GM20431 (cell line): ENCODE data around the gene SLC30A2.

Source experiments
- in situ Hi-C: fragments of 300-500 bp; cut with MseI, MboI; formaldehyde crosslinking; loops from one replicate; pipeline ENCODE4 v1.15.0; 2020; ENCODE audit warnings: low sequenced_read_pairs; ENCODE audit not compliant: unreplicated experiment

The SLC30A2 gene

DNA sequence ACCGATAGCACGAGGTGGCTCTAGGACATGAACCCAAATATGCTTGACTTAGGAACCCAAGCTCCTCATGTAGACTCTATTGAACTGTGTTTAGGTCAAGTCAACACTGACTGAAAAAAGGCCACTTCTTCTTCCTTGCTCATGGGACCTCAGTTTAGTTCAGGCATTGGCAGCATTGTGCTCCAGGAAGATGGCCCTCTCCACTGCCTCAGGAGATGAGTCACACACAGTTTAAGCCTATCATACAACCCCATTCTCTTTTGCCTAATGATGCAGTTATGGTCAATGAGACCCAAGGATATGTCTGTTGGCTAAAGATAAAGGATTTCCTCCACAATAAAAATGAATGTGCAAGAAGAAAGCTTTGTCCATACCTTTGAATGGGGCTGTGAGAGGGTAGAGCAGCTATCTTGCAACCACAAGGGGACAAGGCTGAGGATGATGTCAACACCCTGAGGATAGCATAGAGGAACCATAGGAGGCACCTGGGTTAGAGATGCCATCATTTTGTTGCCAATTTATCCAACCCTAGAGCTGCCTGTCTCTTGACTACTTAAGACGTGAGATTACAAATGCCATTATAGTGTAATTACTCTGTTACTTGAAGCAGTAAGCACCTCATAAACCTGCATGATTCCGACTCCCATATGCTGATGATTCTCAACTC is 24.5 kb upstream of the SLC30A2 start:
- in situ Hi-C loops, result no loop called here

DNA sequence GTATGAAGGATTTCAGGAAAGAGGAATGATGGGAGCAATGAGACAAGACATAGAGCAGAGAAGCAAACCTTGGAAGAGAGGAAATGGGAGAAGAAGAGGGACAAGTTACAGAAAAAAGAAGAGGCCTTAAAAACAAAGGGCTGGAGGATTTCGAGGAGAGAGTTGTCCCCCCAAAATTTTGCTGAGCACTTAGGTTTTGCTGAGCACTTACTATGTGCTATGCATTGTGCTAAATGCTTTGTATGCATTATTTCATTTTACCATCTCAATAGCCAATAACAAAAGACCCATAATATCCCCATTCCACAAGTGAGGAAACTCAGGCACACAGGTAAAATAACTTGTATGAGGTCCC is 24.0 kb upstream of the SLC30A2 start:
- in situ Hi-C loops, result no loop called here

DNA sequence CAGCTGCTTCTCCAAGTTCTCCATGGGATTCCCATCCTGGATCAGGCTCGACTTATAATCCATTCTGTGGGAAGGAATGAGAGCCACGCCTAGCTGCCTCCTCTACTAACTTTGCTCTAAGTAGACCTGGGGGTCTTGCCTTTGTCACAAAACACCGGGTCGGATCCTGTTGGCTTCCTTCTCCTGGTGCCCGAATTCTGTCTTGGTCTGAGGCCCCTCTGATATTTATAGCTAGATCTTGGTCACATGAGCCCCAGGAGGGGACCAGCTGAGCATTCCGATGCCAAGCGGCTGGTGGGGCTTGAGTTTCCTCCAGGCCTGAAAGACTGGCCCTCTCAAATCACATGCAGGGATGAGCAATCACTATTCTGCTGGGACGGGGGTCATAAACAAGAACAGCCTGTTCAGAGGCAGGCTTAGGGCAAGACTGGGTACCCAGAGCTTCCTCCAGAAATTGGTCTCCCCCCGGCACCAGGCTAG is 21.6 kb upstream of the SLC30A2 start, which contains the start of gene TRIM63:
Gene TRIM63, minus strand, starts transcription at position 199 of the 480 bp plus-strand sequence. Its CDS starts 136 bp downstream, at position 63.
- in situ Hi-C loops, result no loop called here

DNA sequence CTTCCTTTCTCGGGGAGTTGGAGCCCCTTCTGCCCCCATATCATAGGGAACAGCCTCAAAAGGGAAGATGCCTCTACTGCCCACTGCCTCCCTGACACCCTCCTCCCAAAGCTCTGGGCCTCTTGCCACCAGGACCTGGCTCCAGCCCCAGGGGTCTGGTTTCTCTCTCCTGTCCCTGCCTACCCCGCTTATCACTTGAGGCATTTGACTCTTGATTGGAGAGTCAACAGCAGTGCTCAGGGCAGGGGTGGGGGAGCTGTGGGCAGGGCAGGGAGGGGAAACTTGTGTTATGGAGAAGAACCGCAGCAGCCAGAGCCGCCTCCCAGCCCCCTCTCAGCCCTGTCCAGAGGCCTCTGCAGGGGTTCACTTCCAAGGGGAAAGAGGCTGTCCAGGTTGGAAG is 20.9 kb upstream of the SLC30A2 start:
- in situ Hi-C loops, result no loop called here

DNA sequence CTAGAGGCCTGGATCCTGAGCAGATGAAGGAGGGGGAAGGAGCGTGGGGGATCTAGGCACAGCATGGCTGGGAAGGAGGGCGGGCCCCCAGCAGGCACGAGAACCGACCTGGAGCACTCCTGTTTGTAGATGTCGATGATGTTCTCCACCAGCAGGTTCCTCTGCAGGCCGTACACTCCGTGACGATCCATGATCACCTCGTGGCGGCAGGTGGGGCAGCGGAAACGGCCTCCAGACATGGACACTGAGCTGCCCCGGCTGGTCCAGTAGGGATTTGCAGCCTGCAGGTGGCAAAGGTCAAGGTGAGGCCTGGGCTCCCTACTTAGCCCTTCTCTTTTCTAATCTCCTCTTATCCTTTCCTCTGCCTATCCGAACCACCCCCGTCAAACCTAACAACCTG is 20.2 kb upstream of the SLC30A2 start:
- in situ Hi-C loops, result no loop called here

DNA sequence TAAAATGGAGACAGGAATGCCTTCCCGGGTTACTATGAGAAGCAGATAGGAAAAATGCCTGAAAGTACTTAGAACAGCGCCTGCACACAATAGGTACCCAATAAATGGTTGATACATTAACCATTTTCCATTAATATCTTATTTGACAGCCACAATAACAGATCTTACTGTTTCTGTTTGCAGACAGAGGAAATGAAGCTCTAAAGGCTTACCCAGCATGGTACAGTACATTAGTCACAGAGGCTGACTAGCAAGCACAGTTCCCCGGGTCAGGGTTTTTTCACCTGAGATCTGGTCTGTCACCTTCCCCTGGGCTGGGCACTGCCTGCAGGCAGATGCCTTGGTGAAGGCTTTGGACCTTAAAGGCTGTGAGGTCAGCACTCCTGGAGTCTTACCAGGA is 18.6 kb upstream of the SLC30A2 start:
- in situ Hi-C loops, result no loop called here

DNA sequence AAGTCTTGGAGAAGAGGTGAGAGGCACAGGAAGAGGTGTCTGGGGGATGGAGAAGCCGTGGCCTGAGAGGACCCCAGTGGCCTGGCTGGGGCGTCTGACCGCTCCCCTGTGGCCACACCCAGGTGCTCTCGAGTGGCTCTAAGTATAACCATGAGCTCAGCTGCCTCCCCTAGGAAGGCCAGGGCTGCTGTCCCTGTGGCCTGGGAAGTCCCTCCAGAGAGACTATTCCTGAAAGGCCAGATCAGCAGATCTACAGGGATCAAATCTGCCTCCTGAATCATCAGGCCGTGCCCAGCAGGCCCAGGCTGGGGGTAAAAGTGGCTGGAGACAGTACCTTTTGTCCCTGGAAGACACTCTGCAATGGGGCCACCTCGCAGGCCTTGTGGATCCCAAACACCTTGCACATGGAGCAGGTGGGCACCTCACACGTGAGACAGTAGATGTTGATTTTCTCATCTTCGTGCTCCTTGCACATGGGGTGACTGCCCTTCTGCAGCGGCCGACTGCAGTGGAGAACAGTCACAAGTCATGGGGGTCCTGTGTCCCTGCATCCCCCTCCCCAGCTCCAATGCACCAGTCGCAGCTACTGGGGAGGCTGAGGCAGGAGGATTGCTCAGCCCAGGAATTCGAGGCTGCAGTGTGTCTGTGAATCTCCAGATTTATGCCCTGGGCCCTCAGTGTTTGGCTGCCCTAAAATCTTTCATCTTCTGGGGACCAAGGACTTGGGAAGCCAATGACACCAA is 15.1 kb upstream of the SLC30A2 start:
- in situ Hi-C loops, result no loop called here

DNA sequence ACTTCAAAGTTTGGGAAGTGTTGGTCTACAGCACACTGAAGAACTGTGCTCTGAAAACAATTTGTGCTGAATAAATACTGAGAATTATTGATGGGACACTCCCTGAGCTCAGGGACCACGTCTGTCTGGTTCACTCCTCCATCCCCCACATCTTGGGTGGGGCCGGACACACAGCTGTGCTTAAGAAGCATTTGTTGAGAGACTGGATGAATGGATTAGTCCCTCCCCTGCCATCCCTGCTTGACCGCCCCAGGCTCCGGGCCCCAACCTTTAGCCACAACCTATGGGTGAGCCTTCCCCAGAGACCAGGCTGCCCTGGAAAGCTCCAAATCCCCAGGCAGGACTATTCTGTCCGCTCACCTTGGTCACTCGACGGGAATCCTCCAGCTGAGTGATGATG is 14.0 kb upstream of the SLC30A2 start:
- in situ Hi-C loops, result no loop called here

DNA sequence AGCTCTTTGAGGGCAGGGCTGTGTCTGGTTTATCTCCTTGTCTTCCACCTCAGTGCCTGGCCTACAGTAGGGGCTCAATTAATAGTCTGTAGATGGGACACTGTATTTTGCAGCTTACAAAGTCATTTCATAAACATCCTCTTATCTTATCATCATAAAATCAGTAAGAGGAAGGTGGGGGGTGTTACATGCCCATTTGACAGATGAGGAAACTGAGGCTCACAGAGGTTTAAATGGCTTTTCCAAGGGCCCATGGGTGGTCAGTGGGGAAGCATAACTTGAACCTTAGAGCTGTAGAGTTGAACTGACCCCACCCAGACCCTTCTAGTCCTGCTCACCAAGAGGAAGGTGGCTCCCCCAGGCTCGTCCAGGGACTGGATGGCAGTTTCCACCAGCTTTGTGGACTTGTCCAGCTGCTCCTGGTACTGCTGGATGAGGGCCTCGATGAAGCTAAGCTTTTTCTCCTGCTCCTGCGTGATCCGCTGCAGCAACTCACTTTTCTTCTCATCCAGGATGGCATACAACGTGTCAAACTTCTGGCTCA is 12.2 kb upstream of the SLC30A2 start:
- in situ Hi-C loops, result no loop called here

DNA sequence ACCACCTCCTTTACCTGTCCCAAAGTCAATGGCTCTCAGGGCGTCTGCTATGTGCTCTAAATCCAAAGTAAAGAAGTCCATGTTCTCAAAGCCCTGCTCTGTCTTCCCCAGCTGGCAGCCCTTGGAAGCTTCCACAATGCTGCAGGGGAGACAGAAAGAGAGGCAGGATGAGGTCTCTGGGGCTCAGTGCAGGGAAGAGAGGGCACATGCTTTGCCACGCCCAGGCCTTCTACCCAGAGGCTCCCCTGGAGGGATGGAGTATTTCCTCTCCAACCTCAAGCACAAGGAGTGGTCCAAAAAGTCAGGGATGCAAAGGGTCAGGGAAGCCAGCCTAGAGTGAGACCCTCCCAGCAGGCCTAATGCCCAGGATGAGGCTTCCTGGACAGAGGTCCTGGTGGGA is 11.3 kb upstream of the SLC30A2 start:
- in situ Hi-C loops, result no loop called here

DNA sequence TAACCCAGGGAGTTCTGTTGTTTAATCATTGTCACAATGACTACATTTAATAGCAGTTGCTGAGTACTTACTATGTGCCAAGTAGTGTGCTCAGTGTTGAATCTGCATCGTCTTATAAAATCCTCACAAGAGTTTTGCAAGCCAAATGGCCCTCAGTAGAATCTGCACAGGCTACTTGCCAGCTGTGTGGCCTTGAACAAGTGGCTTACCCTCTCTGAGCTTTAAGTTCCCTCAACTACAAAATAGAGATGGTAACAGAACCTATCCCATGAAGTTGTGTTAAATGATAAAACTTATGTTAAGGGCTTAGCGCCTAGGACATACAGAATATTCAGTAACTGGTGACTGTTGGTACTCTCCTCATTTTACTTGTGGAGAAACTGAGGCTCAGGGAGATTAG is 9.1 kb upstream of the SLC30A2 start:
- in situ Hi-C loops, result no loop called here

DNA sequence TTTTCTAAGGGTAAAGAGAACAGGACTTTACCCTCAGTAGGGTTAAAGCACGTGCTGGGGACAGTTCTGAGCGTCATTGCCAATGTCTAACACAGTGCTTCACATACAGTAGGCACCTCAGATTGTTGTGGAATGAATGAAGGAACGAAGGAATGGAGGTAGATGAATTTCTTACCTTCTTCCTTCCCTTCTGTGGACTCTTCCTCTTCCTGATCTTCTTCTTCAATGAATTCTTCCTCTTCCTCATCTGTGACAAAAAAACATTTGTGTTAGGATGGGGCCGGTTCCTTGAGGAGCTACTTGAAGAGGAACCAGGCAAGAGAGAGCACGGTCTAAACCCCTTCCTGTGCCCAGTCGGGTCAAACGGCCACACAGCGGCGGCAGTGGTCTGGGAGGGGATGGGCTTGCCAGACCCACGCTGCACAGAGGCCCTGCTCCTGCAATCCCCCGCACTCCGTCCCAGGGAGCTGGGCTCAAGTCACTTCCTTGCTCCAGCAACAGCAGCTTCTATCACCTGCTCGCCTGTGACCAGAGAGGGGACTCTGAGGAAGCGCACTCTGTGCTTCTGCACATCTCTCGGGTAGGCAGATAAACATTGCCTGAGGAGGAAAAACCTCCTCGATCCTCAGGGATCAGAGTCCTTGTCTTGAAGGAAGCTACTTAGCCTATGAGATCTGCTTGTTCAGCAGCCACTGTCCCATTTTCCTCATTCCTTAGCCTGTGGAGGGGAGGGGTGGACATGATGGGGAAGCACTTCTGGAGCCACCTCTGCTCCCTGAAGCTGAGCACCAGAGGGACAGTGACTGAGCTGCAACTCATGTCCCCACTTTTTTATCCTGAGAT is 8.0 kb upstream of the SLC30A2 start:
- in situ Hi-C loops, result no loop called here

DNA sequence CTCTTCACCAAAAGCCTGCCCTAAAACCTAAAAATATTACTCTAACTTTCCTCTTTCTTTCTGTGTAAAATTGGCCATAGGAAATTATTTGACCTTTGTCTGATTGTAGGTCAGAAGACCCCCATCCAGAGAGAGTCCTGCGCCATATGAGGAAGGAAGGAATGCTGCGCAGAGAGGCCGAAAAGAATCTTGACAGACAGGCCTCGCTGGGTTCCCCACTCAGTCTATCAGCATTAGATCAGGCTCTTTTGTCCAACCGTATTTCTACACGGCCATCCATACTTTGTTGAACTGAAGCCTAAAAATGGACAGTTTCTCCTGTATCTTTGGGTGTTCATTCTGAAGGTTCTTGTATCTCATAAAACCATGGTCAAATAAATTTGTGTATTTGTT is 4.3 kb upstream of the SLC30A2 start:
- in situ Hi-C loops, result no loop called here

DNA sequence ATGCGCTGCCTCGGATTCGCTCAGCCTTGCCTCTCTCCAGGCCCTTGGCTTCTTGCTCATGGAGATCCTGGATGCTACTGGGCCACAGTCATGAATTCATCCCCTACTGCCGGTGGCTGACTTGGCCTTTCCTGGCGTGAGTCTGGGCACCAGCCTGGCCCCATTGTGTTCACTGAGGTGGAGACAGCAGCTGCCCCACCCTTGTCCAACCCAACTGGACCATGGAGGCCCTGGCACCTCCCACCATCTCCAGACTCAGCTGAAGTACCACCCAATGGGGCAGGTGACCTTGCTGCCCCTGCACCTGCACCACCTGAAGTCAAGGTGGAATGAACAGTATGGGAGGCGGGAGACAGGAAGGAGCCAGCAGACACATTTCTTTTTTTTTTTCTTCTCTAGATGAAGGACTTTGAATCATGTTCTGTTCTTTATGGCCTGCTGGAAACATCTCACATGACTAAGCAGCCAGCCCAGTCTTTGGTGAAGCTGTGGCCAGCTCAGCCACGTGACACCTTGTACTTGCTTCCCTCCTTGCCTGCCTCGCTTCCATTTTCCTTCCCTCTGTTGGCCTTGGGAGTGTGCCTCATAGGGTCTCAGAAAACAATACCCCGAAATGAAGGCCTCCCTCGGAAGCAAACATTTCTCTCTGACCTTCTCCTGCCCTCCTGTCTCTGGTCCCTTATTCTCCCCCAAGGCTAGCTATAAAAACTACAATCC is 3.8 kb upstream of the SLC30A2 start:
- in situ Hi-C loops, result no loop called here

DNA sequence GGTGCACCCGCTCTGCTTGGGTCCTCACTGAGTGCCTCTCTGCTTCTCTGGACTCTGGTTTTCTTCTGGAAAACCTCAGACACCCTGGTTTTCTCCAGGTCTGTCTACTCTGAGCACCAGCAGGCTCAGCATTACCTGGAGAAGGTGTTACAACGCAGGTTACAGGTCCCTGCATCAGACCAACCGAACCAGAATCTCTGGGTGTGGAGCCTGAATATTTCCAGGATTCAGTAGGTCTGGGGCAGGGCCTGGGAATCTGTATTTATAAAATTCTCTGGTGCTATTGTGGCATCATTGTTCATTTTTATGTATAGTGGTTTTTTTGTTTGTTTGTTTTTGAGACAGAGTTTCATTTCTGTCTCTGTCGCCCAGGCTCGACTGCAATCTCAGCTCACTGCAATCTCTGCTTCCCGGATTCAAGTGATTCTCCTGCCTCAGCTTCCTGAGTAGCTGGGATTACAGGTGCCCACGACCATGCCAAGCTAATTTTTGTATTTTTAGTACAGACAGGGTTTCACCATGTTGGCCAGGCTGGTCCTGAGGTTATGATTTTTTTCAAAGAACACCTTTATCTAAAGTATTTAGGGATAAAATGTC is 1.5 kb upstream of the SLC30A2 start:
- in situ Hi-C loops, result no loop called here

DNA sequence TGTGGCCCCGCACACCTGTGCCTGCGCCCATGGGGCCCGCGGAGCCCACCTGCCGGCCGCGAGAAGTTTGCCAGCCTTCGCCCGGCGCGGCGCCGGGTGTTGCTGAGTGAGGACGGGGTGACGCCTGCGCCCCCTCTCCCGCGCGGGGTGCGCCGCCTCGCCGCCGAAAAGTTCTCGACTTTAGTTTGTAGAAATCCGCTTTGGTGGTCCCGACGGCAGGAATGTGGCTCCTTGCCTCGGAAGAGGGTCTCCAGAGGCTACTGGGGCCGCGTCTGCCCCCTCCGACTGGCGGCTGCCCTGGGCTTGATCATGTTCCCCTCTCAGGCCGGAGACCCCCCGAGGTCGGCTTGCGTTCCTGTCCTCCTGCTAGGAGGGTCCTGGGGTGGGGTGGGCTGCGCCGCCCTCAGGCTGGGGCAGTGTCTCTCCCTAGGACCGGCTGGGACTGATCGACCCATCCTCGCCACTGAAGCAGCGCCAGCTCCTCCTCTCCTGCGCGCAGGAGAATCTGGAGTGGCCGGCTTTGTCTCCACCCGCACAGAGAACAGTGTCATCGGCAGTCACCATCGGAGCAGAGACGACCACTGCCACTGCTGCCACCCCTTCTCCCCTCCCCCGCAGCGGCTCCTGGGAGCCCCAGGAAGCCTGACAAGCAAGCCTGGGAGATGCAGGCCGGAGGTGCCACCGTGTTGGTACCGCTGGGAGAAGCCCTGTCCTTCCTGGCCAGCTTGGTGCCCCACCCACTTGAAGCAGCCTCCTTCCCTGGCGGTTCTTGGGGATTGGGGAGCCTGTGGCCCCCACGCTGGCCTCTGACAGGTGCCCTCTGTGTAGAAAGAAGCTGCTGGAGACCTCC is 553 bp upstream of the SLC30A2 start:
- in situ Hi-C loops, result no loop called here

DNA sequence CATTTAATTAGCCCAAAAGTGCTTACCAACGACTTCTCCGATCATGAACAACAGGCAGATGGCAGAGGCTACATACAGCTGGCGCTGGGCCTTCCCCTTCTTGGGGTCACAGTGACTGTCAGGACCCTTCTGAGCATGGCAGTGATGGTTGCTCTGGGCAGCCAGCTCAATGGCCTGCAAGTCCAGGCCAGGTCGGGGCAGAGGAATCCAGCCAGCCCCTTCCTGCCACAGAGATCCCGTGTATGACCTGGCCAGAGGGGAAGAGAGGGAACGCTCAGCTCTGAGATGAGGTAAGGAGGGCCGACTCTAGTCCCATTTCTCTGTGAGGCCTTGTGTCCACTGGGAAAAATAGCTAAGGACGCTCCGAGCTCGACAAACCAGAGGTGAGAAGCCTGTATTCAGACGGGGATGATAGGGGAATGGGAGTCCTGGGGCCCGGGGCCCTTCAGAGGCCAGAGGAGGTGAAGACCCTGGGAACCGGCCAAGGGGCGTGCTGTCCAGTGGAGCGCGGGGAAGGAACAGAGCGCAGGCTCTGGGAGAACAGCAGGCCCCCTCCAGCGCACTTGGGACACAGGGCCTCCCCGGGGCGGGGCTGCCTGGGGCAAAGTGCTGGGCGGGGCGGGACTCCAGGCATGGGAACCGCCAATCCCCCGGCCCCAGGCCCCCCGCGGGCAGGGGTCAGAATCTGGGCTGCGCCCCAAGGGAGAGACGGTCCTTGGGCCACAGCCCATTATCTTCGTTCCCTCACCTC is 772 bp downstream of the SLC30A2 start:
- in situ Hi-C loops, result no loop called here

DNA sequence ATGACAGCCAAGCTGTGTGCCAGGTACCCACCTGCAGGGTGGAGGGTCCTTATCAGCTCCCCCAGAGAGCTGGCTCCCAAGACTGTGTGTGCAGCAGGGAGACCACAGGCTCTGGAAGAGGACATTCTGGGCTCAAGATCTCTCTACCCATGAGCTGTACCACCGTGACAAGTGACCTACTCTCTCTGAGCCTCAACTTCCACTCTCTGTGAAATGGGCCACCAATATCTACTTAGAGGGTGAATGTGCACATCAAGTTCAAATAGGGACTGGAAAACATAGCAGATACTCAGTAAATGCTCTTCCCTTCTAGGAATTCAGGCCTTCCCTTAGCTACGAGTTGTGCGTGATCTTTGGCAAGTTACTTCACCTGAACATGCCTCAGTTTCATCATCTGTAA is 1.5 kb downstream of the SLC30A2 start:
- in situ Hi-C loops, result no loop called here
